ENCODE measurements around the gene CPM.

Gene CPM

DNA sequence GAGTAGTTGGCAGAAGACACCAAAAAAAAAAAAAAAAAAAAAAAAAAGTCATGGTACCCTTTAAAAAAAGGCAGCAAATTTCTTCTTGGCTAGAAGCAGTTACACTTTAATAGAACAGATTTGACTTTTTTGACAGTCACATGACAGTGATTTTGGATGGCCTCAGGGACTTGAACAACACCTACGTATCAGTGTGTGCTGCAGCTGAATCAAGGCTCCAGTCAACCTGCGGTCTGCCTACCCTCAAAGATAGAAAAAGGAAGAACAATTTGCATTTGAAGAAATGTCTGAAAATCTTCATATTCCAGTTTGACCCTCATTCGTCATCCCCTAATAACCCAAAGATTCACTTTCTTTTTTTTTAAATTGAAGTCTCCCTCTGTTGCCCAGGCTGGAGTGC, 71.1 kb downstream of the CPM start:
- no peaks in the 10 kb centered on the region for H3K9me3 ChIP-seq (ENCODE audit: low read length)
- no peaks in the 10 kb centered on the region for H3K4me1 ChIP-seq (ENCODE audit: insufficient read depth, low read length)
- no peaks in the 10 kb centered on the region for H3K36me3 ChIP-seq (ENCODE audit: insufficient read depth, low read length)
- H3K27me3 ChIP-seq (ENCODE audit: control insufficient read depth in 1 of 2, insufficient read depth in 2 of 2, low read length in 2 of 2), result no peaks in the 10 kb centered on the region
- no peak overlapping the region for H3K9ac ChIP-seq (ENCODE audit: low read length)
- no peak overlapping the region for H3K27ac ChIP-seq (ENCODE audit: low read depth, low read length)
- H3K4me3 ChIP-seq (ENCODE audit: low read depth in 1 of 2, low read length in 2 of 2), result no peak overlapping the region

DNA sequence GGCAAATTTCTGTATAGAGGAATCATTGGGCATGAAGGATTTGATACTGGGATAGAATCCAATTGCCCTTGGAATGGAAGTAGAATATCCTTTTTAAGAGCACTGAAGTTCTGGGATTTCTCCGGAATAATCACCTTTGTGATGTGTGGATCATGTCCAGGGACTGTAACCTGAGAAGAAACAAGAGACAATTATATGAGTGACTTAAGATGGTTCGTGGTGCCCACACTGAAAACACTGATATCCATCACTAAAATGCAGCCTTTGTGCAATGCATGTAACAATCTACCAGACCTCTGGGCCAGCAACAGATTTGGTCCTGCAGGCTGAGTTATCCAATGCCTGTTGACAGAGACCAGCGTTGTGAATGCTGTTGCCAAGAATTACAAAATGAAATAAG, 76.5 kb downstream of the CPM start:
- H3K9me3 ChIP-seq (ENCODE audit: low read length), result no peaks in the 10 kb centered on the region
- H3K4me3 ChIP-seq (ENCODE audit: low read depth in 1 of 2, low read length in 2 of 2), result no peak overlapping the region
- no peaks in the 10 kb centered on the region for H3K36me3 ChIP-seq (ENCODE audit: insufficient read depth, low read length)
- no peaks in the 10 kb centered on the region for H3K27me3 ChIP-seq (ENCODE audit: control insufficient read depth in 1 of 2, insufficient read depth in 2 of 2, low read length in 2 of 2)
- no peak overlapping the region for H3K27ac ChIP-seq (ENCODE audit: low read depth, low read length)
- no peak overlapping the region for H3K9ac ChIP-seq (ENCODE audit: low read length)
- no peaks in the 10 kb centered on the region for H3K4me1 ChIP-seq (ENCODE audit: insufficient read depth, low read length)

DNA sequence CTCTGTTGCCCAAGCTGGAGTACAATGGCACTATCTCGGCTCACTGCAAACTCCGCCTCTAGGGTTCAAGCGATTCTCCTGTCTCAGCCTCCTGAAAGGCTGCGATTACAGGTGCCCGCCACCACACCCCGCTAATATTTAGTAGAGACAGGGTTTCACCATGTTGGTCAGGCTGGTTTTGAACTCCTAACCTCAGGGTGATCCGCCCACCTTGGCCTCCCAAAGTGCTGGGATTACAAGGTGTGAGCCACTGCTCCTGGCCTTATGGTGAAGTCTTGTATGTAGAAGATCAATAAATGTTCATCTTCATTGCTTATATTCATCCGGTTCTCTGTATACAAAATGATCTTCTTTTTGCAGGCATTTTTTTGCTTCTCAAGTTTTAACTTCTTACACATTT, 77.2 kb downstream of the CPM start:
- Histone ChIP-seq H3K4me1 (ENCODE audit: insufficient read depth, low read length) (no peaks in the 10 kb centered on the region), H3K9me3 (ENCODE audit: low read length) (no peaks in the 10 kb centered on the region), H3K27ac (ENCODE audit: low read depth, low read length) (no peak overlapping the region), H3K27me3 (ENCODE audit: control insufficient read depth in 1 of 2, insufficient read depth in 2 of 2, low read length in 2 of 2) (no peaks in the 10 kb centered on the region), H3K9ac (ENCODE audit: low read length) (no peak overlapping the region), H3K4me3 (ENCODE audit: low read depth in 1 of 2, low read length in 2 of 2) (no peak overlapping the region), H3K36me3 (ENCODE audit: insufficient read depth, low read length) (no peaks in the 10 kb centered on the region)

DNA sequence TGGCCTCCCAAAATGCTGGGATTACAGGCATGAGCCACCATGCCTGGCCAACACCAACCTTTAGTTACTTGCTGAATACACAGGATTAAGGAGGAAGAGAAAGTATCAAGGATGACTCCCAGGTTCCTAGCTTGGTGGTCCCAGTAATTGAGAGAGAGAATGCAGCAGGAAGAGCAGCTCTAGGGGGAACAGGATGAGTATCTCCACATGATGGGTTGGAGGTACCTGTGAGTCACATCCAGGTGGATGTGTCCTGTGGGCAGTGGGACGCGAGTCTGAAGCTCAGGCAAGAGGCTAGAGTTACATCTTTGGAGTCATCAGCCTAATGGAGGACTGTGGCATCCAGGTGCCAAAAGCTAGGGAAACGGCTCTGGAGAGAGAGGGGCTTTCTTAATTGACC, 77.9 kb downstream of the CPM start:
- Histone ChIP-seq H3K4me1 (ENCODE audit: insufficient read depth, low read length) (no peaks in the 10 kb centered on the region), H3K9ac (ENCODE audit: low read length) (no peak overlapping the region), H3K27me3 (ENCODE audit: control insufficient read depth in 1 of 2, insufficient read depth in 2 of 2, low read length in 2 of 2) (no peaks in the 10 kb centered on the region), H3K36me3 (ENCODE audit: insufficient read depth, low read length) (no peaks in the 10 kb centered on the region), H3K9me3 (ENCODE audit: low read length) (no peaks in the 10 kb centered on the region), H3K4me3 (ENCODE audit: low read depth in 1 of 2, low read length in 2 of 2) (no peak overlapping the region), H3K27ac (ENCODE audit: low read depth, low read length) (no peak overlapping the region)

DNA sequence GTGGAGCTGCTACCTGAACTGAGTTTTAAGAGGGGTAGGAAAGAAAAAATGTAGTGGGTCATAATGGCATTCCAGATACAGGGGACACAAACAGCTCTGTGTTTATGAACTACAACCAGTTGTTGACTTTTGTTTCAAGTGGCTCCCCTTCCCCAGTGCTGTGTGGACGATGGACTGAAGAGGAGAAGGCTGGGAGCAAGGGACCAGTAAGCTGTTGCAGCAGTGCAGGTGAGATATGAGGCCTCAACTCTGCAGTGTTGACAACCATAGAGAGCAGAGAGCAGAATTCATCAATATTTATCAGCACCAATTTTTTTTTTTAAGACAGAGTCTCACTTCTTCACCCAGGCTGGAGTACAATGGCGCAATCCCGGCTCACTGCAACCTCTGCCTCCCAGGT, 78.4 kb downstream of the CPM start:
- Histone ChIP-seq H3K36me3 (ENCODE audit: insufficient read depth, low read length) (no peaks in the 10 kb centered on the region), H3K27ac (ENCODE audit: low read depth, low read length) (no peak overlapping the region), H3K4me1 (ENCODE audit: insufficient read depth, low read length) (no peaks in the 10 kb centered on the region), H3K4me3 (ENCODE audit: low read depth in 1 of 2, low read length in 2 of 2) (no peak overlapping the region), H3K27me3 (ENCODE audit: control insufficient read depth in 1 of 2, insufficient read depth in 2 of 2, low read length in 2 of 2) (no peaks in the 10 kb centered on the region), H3K9me3 (ENCODE audit: low read length) (no peaks in the 10 kb centered on the region), H3K9ac (ENCODE audit: low read length) (no peak overlapping the region)

DNA sequence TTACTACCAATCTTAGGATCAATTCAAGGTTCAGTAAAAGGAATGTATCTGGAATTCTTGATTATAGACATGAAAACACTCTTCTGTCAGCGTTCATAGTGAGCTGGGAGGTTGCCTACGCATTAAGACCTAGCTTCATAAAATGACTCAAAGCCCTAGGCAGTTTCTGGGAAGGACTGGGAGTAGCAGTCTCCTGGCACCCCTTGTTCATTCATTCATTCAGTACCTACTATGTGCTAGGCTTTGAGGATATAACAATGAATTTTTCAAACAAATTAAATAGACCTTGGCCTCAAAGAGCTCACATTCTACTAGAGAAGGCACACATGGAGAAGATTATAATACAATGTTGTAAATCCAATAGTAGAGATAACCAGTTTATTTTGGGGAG, 78.9 kb downstream of the CPM start:
- no peak overlapping the region for H3K9ac ChIP-seq (ENCODE audit: low read length)
- no peaks in the 10 kb centered on the region for H3K27me3 ChIP-seq (ENCODE audit: control insufficient read depth in 1 of 2, insufficient read depth in 2 of 2, low read length in 2 of 2)
- no peaks in the 10 kb centered on the region for H3K4me1 ChIP-seq (ENCODE audit: insufficient read depth, low read length)
- no peak overlapping the region for H3K4me3 ChIP-seq (ENCODE audit: low read depth in 1 of 2, low read length in 2 of 2)
- H3K9me3 ChIP-seq (ENCODE audit: low read length), result no peaks in the 10 kb centered on the region
- no peaks in the 10 kb centered on the region for H3K36me3 ChIP-seq (ENCODE audit: insufficient read depth, low read length)
- H3K27ac ChIP-seq (ENCODE audit: low read depth, low read length), result no peak overlapping the region

DNA sequence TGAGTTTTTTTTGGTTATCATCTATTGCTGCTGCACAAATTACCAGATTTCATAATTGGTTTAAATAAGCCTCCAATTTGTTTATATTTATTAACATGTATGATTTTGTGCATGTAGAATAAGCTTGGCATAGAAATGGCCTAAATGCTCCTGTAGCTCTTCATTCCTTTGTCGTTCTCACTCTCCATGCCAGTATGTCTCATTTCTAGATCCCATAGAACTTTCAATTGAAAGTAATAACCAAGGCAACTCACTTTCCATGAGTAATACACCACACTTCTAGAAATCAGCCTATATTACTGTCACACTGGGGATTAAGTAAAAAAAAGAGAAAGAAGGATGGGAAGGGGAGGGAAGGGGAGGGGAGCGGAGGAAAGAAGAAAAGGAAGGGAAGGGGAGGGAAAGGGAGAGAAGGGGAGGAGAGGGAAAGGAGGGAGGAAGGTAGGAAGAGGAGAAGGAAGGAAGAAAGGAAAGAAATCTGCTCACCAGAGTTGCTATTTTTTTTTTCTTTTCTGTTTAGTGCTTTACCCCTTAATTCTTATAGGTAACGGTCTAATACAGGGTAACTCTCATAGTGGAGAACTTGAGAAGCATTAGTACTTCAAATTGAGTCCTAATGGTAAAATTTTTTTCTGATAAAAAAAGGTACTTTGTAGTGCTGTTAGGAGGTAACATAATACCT, 79.4 kb downstream of the CPM start:
- H3K27ac ChIP-seq (ENCODE audit: low read depth, low read length), result no peak overlapping the region
- H3K4me3 ChIP-seq (ENCODE audit: low read depth in 1 of 2, low read length in 2 of 2), result no peak overlapping the region
- no peaks in the 10 kb centered on the region for H3K4me1 ChIP-seq (ENCODE audit: insufficient read depth, low read length)
- H3K36me3 ChIP-seq (ENCODE audit: insufficient read depth, low read length), result no peaks in the 10 kb centered on the region
- H3K9ac ChIP-seq (ENCODE audit: low read length), result no peak overlapping the region
- no peaks in the 10 kb centered on the region for H3K9me3 ChIP-seq (ENCODE audit: low read length)
- no peaks in the 10 kb centered on the region for H3K27me3 ChIP-seq (ENCODE audit: control insufficient read depth in 1 of 2, insufficient read depth in 2 of 2, low read length in 2 of 2)

DNA sequence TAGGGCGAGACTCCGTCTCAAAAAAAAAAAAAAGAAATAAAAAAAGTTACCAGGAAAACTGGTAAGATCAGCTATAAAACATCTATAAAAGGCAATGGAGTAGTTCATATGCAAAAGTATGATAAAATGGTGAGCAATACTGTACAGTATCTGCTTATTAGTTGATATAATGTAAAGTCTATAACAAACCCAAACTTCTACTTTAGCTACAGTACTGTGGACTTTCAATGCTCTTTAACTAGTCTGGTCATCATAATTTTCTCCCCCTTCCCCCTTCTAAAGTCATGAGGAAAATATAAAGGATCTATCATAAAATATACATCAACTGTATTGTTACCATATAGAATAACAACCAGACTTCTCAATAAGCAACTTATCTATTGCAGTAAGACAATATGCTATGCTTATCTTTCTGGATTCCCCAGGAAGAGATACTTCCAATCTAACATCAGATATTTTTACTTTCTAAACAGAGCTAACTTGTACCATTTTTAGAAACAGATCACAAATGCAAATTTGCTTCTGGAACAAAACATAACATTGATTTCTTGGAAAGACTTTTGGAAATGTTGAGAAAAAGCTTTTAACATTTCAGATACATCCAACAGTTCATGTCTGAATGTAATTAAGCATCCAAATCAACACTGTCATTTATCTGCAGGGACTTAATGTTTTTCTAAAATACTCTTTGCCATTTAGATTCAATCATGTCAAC, 81.2 kb downstream of the CPM start:
- no peak overlapping the region for H3K4me3 ChIP-seq (ENCODE audit: low read depth in 1 of 2, low read length in 2 of 2)
- no peaks in the 10 kb centered on the region for H3K27me3 ChIP-seq (ENCODE audit: control insufficient read depth in 1 of 2, insufficient read depth in 2 of 2, low read length in 2 of 2)
- H3K36me3 ChIP-seq (ENCODE audit: insufficient read depth, low read length), result no peaks in the 10 kb centered on the region
- no peaks in the 10 kb centered on the region for H3K4me1 ChIP-seq (ENCODE audit: insufficient read depth, low read length)
- H3K9me3 ChIP-seq (ENCODE audit: low read length), result no peaks in the 10 kb centered on the region
- no peak overlapping the region for H3K9ac ChIP-seq (ENCODE audit: low read length)
- no peak overlapping the region for H3K27ac ChIP-seq (ENCODE audit: low read depth, low read length)

DNA sequence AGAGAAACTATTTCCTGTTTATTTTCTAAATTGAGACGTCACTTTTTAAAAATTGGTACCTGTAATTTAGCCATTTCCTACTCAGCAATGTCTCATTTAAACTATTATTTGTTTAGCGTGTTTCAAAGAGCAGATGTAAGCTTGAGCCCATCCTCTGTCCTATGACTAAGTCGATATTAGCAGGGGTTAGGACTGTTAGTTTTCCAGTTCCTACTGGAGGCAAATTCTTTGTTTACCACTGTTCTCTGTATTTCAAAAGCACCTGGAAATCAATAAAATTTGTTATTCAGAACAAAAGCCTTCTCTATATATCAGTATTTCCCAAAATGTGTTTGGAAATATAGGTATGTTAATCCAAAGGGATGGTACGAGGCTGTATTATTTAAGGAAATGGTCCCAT, 82.6 kb downstream of the CPM start:
- Histone ChIP-seq H3K9me3 (ENCODE audit: low read length) (no peaks in the 10 kb centered on the region), H3K36me3 (ENCODE audit: insufficient read depth, low read length) (no peaks in the 10 kb centered on the region), H3K27me3 (ENCODE audit: control insufficient read depth in 1 of 2, insufficient read depth in 2 of 2, low read length in 2 of 2) (no peaks in the 10 kb centered on the region), H3K9ac (ENCODE audit: low read length) (no peak overlapping the region), H3K4me3 (ENCODE audit: low read depth in 1 of 2, low read length in 2 of 2) (no peak overlapping the region), H3K27ac (ENCODE audit: low read depth, low read length) (no peak overlapping the region), H3K4me1 (ENCODE audit: insufficient read depth, low read length) (no peaks in the 10 kb centered on the region)

DNA sequence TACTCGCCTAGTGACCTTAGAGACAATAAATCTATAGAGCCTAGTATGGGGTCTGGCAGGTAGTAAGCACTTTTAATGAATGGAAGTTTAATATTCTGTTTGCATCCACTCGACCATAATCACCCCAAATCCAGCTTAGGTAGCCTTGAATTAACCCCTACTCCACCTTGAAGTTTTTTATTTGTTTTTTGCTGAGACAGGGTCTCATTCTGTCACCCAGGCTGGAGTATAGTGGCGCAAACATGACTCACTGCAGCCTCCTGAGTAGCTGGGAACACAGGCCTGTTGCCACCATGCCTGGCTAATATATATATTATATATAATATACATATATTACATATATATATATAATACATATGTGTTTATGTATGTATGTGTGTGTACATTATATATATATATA, 86.2 kb downstream of the CPM start:
- H3K9ac ChIP-seq (ENCODE audit: low read length), result no peak overlapping the region
- H3K4me3 ChIP-seq (ENCODE audit: low read depth in 1 of 2, low read length in 2 of 2), result no peak overlapping the region
- peaks cover 11% of the 10 kb centered on the region for H3K36me3 ChIP-seq (ENCODE audit: insufficient read depth, low read length)
- H3K4me1 ChIP-seq (ENCODE audit: insufficient read depth, low read length), result no peaks in the 10 kb centered on the region
- H3K9me3 ChIP-seq (ENCODE audit: low read length), result no peaks in the 10 kb centered on the region
- H3K27ac ChIP-seq (ENCODE audit: low read depth, low read length), result no peak overlapping the region
- no peaks in the 10 kb centered on the region for H3K27me3 ChIP-seq (ENCODE audit: control insufficient read depth in 1 of 2, insufficient read depth in 2 of 2, low read length in 2 of 2)

DNA sequence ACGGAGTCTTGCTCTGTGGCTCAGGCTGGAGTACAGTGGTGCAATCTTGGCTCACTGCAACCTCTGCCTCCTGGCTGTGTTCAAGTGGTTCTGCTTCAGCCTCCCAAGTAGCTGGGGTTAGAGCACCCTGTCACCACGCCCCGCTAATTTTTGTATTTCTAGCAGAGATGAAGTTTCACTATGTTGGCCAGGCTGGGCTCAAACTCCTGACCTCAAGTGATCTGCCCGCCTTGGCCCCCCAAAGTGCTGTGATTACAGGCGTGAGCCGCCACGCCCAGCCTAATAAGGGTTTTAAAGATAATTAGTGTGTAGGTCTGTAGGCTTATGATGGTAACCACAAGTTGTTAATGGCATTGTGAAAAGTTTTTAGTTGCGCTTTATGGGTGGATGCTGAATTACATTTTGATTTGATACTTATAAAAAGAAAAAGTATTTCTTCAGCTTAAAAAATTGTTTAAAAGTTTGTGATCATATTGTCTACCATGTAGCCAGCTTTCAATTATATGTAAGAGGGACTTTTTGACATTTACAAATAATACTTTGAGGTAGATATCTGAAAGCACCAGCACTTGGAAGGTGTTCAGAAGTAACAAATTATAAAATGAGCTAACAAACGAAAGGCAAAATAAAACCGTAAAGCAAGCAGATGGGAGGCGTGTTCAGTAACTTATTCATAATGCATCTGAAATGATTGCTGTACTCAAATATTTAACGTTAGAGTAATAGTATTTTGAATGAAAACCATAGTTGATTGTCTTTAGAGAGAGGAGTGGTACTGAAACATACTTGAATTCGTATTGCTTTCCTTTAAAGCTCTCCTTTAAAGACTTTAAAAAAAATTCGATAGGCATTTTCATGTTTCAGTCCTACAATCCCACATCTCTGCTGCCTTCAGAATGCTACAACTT, 87.9 kb downstream of the CPM start:
- Histone ChIP-seq H3K9me3 (ENCODE audit: low read length) (no peaks in the 10 kb centered on the region), H3K27me3 (ENCODE audit: control insufficient read depth in 1 of 2, insufficient read depth in 2 of 2, low read length in 2 of 2) (no peaks in the 10 kb centered on the region), H3K4me3 (ENCODE audit: low read depth in 1 of 2, low read length in 2 of 2) (no peak overlapping the region), H3K36me3 (ENCODE audit: insufficient read depth, low read length) (peaks cover 18% of the 10 kb centered on the region), H3K27ac (ENCODE audit: low read depth, low read length) (no peak overlapping the region), H3K9ac (ENCODE audit: low read length) (no peak overlapping the region), H3K4me1 (ENCODE audit: insufficient read depth, low read length) (no peaks in the 10 kb centered on the region)

Data from muscle layer of colon (tissue), 2 donors.